AG09319 (cell line): ENCODE data around the gene MAN2A2.
"Not testable (repeated sequence)": the region's sequence is repeated elsewhere in the genome, so short reads cannot be mapped to it uniquely, and the experiment has no call there.

Experiments
- DNase-seq: peaks from one replicate; pipeline ENCODE4 v3.0.0-alpha.2; 2010; ENCODE audit warnings: low read depth; ENCODE audit errors: extremely low read depth
- TF ChIP-seq, protein P1 (sequence below): IDR thresholded peaks from 2 replicates; pipeline ENCODE4 v1.5.1; 2011; ENCODE audit warnings: low read depth, mild to moderate bottlenecking, inconsistent platforms, low read length, moderate library complexity

The MAN2A2 gene

DNA sequence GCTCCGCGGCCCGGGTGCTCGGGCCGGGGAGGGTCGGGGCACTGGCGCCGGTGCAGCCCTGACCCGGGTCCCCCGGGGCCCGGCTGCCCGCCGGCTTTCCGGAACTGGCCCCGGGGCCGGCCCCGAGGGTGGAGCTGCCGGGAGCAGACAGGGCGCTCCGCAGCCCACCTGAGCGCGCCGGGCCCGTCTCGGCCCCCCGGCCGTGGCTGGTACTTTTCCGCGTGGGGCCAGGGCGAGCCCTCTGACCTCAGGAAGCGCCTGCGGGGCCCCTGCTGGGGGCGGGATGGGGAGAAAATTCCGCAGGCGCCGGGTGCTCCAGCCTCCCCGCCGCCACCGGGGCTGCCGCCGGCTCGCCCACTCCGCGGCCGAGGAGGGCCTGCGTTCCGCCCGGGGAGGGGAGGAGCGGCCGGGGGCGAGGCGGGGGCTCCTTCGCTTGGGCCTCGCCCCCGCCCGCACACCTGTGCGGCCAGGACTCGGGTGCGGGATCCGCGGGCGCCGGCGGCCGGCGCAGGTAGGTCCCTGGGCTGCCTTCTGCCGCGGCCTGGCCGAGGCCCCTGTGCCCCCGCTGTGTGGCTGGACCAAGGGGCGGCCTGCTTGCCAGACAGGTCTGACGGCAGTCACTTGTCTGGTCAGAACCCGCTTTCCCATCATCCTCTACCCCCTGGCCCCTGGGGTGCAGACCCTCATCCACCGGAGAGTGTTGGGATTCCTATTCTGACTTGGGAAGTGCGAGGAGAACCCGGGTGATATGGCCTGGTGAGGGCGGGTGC, 31.2 kb upstream of the MAN2A2 start:
- DNase-seq, result no peak

DNA sequence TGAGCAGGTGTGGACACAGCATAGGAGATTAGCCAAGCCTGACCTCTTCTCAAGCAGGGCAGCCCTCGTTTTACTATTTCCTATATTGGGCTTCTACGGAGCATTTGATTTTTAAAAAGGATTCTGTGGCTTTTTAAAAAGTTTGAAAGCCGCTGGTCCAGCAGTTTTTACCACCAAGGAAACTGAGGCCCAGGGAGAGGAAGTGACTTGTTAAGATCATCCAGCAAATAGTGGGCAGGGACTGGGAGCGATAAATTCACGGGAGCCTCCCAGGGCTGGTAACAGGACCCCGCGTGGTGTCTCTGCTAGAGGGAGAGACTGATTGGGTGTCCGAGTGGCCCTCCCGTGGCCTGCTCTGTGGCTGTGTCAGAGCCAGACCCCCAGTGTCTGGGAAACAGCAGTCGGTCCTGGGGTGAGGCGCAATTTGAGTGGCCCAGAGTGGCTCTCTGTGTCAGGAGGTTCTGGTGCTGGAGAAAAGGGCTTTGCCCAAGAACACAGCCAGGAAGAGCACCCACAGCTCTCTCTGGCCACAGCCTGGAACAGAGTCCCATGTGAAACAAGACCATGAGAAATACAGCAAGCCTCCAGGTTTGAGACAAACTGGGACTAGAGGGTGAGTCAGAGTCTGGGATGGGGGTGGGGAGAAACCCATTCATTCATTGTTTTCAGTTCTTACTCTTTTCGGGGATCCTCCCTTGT, 30.5 kb upstream of the MAN2A2 start:
- TF ChIP-seq, protein P1, sequence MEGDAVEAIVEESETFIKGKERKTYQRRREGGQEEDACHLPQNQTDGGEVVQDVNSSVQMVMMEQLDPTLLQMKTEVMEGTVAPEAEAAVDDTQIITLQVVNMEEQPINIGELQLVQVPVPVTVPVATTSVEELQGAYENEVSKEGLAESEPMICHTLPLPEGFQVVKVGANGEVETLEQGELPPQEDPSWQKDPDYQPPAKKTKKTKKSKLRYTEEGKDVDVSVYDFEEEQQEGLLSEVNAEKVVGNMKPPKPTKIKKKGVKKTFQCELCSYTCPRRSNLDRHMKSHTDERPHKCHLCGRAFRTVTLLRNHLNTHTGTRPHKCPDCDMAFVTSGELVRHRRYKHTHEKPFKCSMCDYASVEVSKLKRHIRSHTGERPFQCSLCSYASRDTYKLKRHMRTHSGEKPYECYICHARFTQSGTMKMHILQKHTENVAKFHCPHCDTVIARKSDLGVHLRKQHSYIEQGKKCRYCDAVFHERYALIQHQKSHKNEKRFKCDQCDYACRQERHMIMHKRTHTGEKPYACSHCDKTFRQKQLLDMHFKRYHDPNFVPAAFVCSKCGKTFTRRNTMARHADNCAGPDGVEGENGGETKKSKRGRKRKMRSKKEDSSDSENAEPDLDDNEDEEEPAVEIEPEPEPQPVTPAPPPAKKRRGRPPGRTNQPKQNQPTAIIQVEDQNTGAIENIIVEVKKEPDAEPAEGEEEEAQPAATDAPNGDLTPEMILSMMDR, result no peak
- DNase-seq, result no peak

More for the DNA sequence above, 31.2 kb upstream of the MAN2A2 start:
- TF ChIP-seq, protein P1, result no peak

DNA sequence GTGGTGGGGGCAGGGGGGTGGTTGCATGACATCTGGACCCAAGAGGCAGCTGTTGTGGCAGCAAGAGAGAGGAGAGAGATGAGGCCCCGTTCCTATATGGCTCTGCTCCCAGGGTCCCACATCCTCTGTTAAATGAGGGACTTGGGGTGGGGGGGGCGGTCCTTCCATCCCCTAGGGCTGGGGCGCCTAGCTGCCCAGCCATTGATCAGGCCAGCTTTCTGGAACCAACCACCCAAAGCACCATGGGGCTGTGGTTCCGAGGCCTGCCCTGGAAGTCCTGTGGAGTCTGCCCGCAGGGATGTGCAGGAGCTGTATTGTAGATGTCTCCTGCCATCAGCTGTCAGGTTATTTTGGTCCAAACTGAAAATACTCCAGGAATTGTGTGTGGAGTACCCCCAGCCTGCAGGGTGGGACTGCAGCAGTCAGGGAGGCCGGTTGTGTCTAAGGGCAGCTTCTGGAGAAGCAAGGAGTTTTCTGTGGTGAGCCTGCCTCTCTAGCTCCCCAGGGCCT, 29.6 kb upstream of the MAN2A2 start:
- no peak for DNase-seq
- TF ChIP-seq, protein P1, result no peak

DNA sequence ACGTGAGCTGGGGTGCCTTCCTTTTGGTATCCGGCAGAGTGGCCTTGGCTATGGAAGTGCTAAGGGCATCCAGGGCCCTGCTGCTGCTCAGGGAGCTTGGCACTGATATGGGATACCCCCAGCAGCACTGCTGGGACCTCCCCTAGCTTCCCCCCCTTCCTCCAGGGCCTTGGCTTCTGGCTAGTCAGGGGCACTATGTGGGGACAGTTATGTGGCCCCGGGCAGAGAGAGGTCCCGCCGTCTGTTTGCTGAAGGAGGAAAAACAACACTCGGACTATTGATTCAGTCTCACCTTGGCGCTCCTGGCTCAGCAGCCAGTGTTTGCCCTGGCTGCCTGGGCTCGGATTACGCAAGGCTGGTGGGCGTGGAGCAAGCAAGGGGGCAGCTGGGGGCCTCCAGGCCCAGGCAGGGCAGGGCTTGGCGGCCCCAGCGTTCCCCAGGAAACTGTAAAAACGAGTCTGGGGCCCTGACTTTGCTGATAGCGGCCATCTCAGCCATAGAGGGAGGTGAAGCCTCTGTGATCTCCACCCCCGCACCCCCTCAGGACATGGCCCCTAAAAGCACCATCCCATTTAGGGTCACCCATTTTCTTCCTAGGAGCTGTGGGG, 29.0 kb upstream of the MAN2A2 start:
- no peak for DNase-seq
- TF ChIP-seq, protein P1, result no peak

DNA sequence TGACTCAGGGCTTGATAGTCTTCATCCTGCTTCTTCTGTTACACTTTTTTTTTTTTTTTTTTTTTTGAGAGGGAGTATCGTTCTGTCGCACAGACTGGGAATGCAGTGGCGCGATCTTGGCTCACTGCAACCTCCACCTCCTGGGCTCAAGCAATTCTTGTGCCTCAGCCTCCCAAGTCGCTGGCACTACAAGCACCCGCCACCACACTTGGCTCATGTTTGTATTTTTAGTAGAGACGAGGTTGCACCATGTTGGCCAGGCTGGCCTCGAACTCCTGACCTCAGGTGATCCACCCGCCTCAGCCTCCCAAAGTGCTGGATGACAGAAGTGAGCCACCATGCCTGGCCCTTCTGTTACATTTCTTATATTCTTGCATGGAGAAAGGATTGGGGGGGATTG, 28.1 kb upstream of the MAN2A2 start:
- DNase-seq, result not testable (repeated sequence)

DNA sequence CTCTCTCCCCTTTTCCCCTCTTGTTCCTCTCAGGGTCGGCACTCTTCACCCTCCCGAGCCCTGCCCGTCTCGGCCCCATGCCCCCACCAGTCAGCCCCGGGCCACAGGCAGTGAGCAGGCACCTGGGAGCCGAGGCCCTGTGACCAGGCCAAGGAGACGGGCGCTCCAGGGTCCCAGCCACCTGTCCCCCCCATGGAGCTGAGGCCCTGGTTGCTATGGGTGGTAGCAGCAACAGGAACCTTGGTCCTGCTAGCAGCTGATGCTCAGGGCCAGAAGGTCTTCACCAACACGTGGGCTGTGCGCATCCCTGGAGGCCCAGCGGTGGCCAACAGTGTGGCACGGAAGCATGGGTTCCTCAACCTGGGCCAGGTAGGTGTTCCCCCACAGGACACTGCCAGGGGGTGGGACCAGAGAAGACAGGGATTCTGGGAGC, 27.5 kb upstream of the MAN2A2 start:
- no peak for DNase-seq
- TF ChIP-seq, protein P1, result no peak

DNA sequence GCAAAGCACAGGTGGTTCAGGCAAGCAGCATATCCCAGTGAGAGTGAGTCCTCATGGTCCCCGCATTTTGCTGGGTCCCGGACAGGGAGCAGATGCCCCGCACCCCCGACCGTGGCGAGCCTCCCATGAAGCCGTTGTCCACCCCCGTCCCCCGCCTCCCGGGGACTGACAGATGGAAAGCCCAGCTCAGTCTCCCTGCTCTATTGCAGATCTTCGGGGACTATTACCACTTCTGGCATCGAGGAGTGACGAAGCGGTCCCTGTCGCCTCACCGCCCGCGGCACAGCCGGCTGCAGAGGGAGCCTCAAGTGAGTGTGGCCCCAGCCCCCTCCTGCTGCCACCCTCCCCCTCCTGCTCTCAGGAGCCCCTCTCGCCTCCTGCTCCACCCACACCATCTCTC, 27.1 kb upstream of the MAN2A2 start:
- no peak for DNase-seq
- TF ChIP-seq, protein P1, result no peak
